NCI-H1092 treated with DMSO at 0.1 percent for 48 hours (cell line): ENCODE measurements around the gene BICRAL.
"Not testable (repeated sequence)": the region's sequence is repeated elsewhere in the genome, so short reads cannot be mapped to it uniquely, and the experiment has no call there.

Source experiments
- DNase-seq: peaks from one replicate; lab custom pipeline; 2025; lab: John Stamatoyannopoulos, UW

Gene BICRAL

DNA sequence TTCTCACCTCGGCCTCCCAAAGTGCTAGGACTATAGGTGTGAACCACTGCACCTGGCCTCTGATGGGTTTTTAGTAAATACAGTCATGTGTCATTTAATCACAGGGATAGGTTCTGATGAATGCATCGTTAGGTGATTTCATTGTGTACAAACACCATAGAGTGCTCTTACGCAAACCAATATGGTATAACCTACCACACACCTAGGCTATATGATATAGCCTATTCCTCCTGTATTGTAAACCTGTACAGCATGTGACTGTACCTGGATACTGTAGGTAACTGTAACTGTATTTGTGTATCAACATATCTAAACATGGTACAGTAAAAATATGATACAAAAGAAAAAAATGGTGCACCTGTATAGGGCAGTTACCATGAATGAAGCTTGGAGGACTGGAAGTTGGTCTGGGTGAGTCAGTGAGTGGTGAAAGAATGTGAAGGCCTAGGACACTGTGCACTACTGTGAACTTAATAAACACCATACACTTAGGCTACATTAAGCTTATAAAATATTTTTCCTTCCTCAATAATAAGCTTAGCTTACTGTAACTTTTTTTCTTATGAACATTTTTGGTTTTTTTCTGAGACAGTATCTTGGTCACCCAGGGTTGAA, 10.0 kb downstream of the BICRAL start:
- no peak for DNase-seq

- DNase-seq, result no peak
Measured at GRCh38 chr6:42795651-42796050, 13.8 kb downstream of the BICRAL start.

DNA sequence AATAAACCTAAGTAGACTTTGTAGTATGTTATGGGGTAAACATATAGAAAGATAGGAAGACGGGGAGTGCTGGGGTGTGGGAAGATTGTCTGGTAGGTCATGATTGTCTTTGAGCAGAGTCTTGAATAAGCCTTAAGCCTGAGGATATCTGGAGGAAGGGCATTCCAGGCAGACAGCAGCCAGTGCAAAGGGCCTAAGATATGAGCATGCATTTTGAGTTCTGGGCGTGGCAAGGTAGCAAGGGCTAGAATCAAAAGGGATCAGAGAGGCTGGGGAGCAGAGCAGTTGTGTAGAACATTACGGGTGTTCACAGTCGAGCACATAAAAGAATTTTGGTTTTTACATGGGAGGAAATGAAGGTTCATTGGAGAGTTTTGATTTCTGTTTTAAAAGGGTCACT, 14.3 kb downstream of the BICRAL start:
- no peak for DNase-seq

DNA sequence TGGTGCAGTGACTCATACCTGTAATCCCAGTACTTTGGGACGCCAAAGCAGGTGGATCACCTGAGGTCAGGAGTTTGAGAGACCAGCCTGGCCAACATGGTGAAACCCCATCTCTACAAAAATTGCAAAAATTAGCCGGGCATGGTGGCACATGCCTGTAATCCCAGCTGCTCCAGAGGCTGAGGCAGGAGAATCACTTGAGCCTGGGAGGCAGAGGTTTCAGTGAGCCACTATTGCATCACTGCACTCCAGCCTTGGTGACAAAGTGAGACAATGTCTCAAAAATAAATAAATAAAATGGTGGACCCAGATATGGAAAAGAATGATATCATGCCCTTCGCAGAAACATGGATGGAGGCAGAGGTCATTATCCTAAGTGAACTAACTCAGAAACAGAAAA, 15.8 kb downstream of the BICRAL start:
- DNase-seq, result not testable (repeated sequence)

GRCh38 chr6:42805297-42805861, 23.5 kb downstream of the BICRAL start:
- DNase-seq, result no peak

DNA sequence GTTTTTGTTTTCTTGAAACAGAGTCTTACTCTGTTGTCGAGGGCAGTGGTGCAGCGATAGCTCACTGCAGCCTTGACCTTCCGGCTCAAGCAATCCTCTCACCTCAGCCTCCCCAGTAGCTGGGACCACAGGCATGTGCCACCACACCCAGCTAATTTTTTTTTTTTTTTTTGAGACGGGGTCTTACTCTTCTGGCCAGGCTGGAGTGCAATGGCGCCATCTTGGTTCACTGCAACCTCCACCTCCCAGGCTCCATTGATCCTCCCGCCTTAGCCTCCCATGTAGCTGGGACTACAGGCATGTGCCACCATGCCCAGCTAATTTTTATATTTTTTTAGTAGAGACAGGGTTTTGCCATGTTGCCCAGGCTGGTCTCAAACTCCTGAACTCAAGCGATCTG, 24.5 kb downstream of the BICRAL start:
- DNase-seq, result not testable (repeated sequence)

GRCh38 chr6:42808492-42809483, 26.9 kb downstream of the BICRAL start:
- DNase-seq, result no peak

DNA sequence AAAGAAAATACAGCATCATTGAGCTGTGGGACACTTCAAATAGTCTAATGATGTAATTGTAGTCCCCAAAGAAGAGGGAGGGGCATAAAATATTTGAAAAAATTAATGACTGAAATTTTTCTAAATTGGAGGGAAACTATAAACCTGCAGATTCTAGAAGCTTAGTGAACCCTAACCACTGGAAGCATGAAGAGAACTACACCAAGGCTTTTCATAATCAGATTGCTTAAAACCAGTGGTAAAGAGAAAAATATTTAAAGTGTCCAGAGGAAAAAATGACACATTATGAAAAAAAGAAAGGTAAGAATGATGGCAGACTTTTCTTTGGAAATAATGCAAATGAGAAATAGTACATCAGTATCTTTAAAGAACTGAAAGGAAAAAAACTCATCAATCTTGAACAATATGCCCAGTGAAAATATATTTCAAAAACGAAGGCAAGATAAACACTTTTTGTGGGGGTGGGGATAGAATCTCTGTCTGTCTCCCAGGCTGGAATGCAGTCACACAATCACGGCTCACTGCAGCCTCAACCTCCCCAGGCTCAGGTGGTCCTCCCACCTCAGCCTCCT, 31.3 kb downstream of the BICRAL start:
- DNase-seq, result no peak

- DNase-seq, result no peak
Measured at GRCh38 chr6:42813906-42814444, 32.1 kb downstream of the BICRAL start.

DNA sequence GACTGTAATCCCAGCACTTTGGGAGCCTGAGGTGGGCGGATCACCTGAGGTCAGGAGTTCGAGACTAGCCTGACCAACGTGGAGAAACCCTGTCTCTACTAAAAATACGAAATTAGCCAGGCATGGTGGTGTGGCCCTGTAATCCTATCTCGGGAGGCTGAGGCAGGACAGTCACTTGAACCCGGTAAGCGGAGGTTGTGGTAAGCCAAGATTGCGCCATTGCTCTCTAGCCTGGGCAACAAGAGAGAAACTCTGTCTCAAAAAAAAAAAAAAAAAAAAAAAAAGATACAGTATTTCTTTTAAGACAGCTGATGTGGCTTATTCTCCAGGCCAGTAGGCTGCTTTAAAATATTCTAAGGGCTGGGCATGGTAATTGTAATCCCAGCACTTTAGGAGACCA, 33.9 kb downstream of the BICRAL start:
- not testable (repeated sequence) for DNase-seq

DNA sequence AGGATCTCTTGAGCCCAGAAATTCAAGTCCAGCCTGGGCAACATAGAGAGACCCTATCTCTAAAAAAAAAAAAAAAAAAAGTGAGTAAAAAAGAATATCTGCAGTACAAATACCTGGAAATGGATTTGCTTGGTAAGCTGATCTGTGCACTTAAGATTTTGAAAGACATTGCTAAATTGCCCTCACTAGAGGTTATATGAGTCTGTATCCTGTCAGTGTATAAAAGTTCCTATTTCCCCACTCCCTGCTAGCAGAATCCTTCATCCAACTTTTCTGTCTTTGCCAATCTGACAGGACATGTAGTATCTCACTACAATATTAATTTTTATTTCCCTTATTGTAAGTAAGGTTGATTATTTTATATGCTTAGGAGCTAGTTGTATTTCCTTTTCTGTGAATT, 36.1 kb downstream of the BICRAL start:
- DNase-seq, result no peak

DNA sequence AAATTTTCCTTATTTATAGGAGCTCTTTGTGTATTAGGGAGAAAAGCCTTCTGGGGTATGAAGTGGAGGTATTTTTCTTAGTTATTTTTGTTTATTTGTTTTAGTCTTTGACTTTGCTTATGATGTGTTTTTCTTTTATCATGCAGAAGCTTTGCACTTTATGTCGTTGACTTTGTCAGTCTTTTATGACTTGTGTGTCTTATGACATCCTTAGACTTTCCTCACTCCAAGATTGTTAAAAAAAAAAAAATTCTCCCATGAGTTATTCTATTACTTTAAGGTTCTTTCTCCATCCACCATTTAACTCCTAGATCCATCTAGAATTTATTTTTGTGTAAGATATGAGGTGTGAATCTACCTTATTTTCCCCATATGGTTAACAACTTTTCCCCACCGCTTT, 36.6 kb downstream of the BICRAL start:
- no peak for DNase-seq

GRCh38 chr6:42818878-42819277, 37.0 kb downstream of the BICRAL start:
- DNase-seq, result no peak

DNA sequence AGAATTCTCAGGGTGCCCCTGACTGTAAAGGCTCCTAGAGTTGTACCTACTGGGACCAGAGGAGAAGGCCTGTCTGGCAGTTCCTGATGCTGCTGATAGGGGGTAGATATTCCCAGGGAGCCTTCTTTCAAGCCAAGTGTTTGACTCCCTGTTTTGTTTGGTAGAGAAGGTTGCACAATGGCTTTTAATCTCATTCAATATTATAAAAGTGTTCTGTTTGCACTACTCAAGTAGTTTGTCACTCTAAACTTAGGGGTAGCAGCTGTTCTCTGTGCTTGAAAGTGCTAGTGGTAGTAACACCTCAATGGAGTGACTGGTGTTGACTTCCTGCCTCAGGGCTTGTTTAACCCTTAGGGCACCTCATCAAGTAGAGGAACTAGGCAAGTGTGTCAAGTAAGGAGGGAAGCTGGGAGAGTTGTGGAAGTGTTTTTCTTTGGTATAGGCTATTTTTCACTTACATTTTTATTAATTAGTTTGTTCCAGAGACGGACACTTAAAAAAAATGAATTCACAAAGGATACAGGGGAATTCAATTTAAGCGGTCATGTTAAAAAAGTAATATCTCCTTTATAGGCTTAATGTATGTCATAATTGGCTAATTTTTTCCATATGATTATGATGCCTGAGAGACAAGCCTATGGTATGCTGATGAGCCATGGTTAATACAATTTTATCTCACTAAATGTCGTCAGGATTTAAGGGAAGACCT, 38.1 kb downstream of the BICRAL start:
- peak; percentile 8 for DNase-seq

DNA sequence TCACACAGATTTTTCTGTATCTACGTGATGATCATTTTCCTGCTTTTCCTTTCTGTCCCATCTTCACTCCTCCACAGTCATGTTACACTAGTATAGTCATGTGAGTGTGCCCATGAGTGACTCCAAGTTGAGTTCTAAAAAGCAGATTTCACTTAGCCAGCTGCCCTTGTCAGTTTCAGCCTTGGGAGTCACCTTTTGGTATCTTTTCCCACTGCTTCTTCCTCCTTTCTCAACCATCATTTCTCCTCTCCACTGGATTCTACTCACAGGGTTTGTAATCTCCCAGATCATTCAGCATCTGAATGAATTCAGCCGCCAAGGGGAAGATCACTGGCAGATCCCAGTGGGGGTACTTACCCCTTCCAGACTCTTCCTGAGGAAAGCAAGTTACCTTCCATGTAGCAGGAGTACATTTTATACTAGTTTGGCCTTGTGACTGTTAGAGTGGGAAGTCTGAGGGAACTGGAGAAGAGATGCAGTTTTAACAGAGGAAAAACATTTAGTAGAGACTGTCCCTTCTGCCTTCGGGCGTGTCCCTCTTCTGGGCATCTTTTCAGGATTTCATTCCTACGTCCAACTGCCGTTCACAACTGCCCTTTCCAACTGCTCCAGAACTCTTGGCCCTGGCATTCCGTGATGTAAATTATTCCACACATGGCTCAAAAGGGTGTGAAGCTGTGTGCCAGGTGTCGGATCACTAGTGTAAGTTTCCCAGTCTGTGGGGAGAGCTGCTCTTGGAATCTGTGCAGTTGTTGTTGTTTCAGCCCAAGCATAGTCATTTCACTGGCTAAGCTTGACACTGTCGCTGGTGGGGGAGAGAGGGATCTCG, 38.9 kb downstream of the BICRAL start:
- DNase-seq, result no peak

DNA sequence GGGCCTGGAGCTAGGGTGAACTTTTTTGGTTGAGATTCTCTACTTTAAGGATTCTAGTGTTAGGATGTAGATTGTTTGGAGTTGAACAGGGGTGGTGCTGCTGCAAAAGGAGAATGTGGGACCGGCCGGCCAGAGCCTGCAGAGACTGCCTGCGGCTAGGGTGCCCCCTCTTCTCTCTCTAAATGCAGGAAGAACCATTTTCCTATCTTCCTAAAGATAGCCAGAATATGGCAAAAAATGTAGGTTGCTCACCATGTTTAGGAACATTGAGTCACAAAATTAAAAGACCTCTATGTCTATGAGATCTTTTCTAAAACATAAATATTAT, 39.5 kb downstream of the BICRAL start:
- no peak for DNase-seq

- no peak for DNase-seq
Measured at GRCh38 chr6:42821846-42822245, 40.0 kb downstream of the BICRAL start.

DNA sequence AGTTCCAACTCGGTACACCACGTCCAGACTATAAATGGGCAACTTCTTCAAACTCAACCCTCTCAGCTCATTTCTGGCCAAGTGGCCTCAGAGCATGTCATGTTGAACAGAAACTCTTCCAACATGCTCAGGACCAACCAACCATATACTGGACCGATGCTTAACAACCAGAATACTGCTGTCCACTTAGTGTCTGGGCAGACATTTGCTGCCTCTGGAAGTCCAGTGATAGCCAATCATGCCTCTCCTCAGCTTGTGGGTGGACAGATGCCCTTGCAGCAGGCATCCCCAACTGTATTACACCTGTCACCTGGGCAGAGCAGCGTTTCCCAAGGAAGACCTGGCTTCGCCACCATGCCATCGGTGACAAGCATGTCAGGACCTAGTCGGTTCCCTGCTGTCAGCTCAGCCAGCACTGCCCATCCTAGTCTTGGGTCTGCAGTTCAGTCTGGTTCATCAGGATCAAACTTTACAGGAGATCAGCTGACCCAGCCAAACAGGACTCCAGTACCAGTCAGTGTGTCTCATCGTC, 47.8 kb downstream of the BICRAL start:
- DNase-seq, result no peak

DNA sequence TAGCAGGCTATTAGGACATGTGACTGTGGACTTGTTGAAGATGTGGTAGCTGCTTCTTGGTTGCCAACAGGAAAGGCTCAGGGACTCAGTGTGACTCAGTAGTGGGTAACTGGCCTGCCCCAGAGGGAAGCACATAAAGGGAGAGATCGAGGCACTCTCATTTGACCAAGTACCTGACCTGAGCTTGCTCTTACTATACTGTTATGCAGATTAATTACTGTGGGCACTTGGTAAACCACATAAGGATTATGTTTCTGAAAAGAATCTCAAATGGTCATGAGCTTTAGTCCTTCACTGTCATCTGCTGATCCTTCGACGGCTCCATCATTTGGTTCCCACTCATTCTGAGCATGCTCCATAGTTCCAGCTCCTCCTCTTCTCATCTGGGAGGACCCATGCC, 49.4 kb downstream of the BICRAL start:
- DNase-seq, result no peak

DNA sequence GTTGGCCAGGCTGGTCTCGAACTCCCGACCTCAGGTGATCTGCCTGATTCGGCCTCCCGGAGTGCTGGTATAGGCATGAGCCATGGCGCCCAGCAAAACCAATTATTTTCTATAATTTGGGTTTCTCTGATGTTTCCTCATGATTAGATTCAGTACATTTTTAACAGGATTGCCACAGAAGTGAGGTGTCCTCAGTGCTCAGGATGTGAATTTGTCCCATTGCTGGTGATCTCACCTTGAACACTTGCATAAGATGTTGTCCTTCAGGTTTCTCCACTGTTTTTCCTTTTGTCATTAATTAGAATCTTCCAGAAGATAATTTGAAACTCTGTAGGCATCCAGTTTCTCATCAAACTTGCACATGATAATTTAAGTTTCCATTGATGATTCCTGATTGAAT, 52.2 kb downstream of the BICRAL start:
- no peak for DNase-seq
